Muscle of back (tissue), 11 donors: ENCODE results near the gene WWOX. TPM values are rescaled to one million over a fixed set of nuclear protein-coding genes. Genes with fewer than 3 reads are reported as not detected.

Source experiments
- DNase-seq, 3 donors: peaks; one replicate each; pipeline versions ENCODE4 v3.0.0 to v3.0.0-alpha.2; 2013
- polyA plus RNA-seq, 10 donors: library from polyadenylated mRNA; unstranded; fragments of 120-200 nt; gene quantifications; one replicate each; pipeline ENCODE4 v1.2.1, GENCODE V29; 2013; ENCODE audit not compliant: insufficient read length in 10 of 10

WWOX gene
- polyA plus RNA-seq, 10 donors, result 7.8 to 14.7 (median 12.8) TPM

- DNase-seq, result no peak
These were observed 737.5 kb downstream of the WWOX start for GRCh38 chr16:78836802-78837491.

GRCh38 chr16:78837706-78838105 lies 738.3 kb downstream of the WWOX start:
- no peak for DNase-seq

GRCh38 chr16:78838276-78838675 lies 738.8 kb downstream of the WWOX start:
- DNase-seq, result peak in 2 of 3 donors; percentile 30 to 56

GRCh38 chr16:78842950-78843349 lies 743.5 kb downstream of the WWOX start:
- no peak for DNase-seq

GRCh38 chr16:78843978-78844377 lies 744.5 kb downstream of the WWOX start:
- DNase-seq, result no peak

- no peak for DNase-seq
These were observed 745.2 kb downstream of the WWOX start for GRCh38 chr16:78844682-78845081.

GRCh38 chr16:78851266-78851665 lies 751.8 kb downstream of the WWOX start:
- DNase-seq, result no peak

GRCh38 chr16:78852081-78852635 lies 752.7 kb downstream of the WWOX start:
- no peak for DNase-seq

- no peak for DNase-seq
These were observed 762.6 kb downstream of the WWOX start for GRCh38 chr16:78862022-78862421.

- no peak for DNase-seq
These were observed 767.1 kb downstream of the WWOX start for GRCh38 chr16:78866521-78866920.

GRCh38 chr16:78869492-78869891 lies 770.0 kb downstream of the WWOX start:
- DNase-seq, result no peak

GRCh38 chr16:78871241-78871640 lies 771.8 kb downstream of the WWOX start:
- no peak for DNase-seq

- DNase-seq, result no peak
These were observed 777.2 kb downstream of the WWOX start for GRCh38 chr16:78876671-78877070.

GRCh38 chr16:78877114-78877655 lies 777.7 kb downstream of the WWOX start:
- no peak for DNase-seq

- no peak for DNase-seq
These were observed 779.1 kb downstream of the WWOX start for GRCh38 chr16:78878570-78878969.

GRCh38 chr16:78879011-78879410 lies 779.6 kb downstream of the WWOX start:
- no peak for DNase-seq

GRCh38 chr16:78882150-78882549 lies 782.7 kb downstream of the WWOX start:
- no peak for DNase-seq

- DNase-seq, result no peak
These were observed 783.3 kb downstream of the WWOX start for GRCh38 chr16:78882751-78883150.

- DNase-seq, result no peak
These were observed 784.8 kb downstream of the WWOX start for GRCh38 chr16:78884204-78884603.

GRCh38 chr16:78889346-78889745 lies 789.9 kb downstream of the WWOX start:
- peak in 2 of 3 donors; percentile 27 to 74 for DNase-seq

- DNase-seq, result no peak
These were observed 791.0 kb downstream of the WWOX start for GRCh38 chr16:78890373-78890895.

- DNase-seq, result no peak
These were observed 793.7 kb downstream of the WWOX start for GRCh38 chr16:78892951-78893733.
